B cell (primary cell): ENCODE measurements around the gene ARHGAP45.

ENCODE experiments used
- CTCF ChIP-seq: fragments of 200-600 bp; IDR thresholded peaks from one replicate; pipeline ENCODE4 v1.8.0; 2022; ENCODE audit warnings: antibody characterized with exemption, mild to moderate bottlenecking
- EZH2 ChIP-seq: IDR thresholded peaks from 2 replicates; pipeline ENCODE4 v1.6.1; 2012; ENCODE audit warnings: borderline replicate concordance, low read depth, mild to moderate bottlenecking, moderate library complexity, low read length; ENCODE audit not compliant: insufficient read depth, poor library complexity, severe bottlenecking

- TF ChIP-seq CTCF: no peak
- no peak for TF ChIP-seq EZH2
Observed at GRCh38 chr19:1132552-1133383, 65.8 kb downstream of the ARHGAP45 start.
